MCF 10A (cell line): Measurements from ENCODE around the gene CETP. TPM values are rescaled to one million over a fixed set of nuclear protein-coding genes. Genes with fewer than 3 reads are reported as not detected.

Source experiments
- BruUV-seq: library from RNA; stranded (reverse); fragments of 400-500 nt; replicated peaks from 2 replicates; lab custom pipeline; 2021; lab: Mats Ljungman, UMichigan
- CTCF ChIA-PET: fragments of 300-600 bp; sonication (Branson Sonifier 250); formaldehyde crosslinking; extraction: SDS; loops from one replicate; lab custom pipeline; 2021; ENCODE audit warnings: antibody characterized with exemption, inconsistent platforms; lab: Yijun Ruan, JAX
- POLR2A ChIA-PET: fragments of 300-600, 350-650 bp; sonication (Branson Sonifier 250); formaldehyde crosslinking; extraction: SDS; loops from one replicate; lab custom pipeline; 2020; ENCODE audit warnings: antibody characterized with exemption, inconsistent platforms; lab: Yijun Ruan, JAX
- DNase-seq: peaks from one replicate; pipeline ENCODE4 v3.0.0-alpha.2; 2018; ENCODE audit not compliant: unreplicated experiment
- H3K27ac Mint-ChIP-seq: one replicate; pipeline ENCODE4 v1.8.0; 2022; ENCODE audit warnings: mild to moderate bottlenecking, low read depth, mixed read lengths; ENCODE audit not compliant: unreplicated experiment
- H3K27me3 Mint-ChIP-seq: one replicate; pipeline ENCODE4 v1.8.0; 2022; ENCODE audit warnings: mixed read lengths; ENCODE audit not compliant: insufficient read depth, unreplicated experiment
- H3K36me3 Mint-ChIP-seq: one replicate; pipeline ENCODE4 v1.8.0; 2022; ENCODE audit warnings: mild to moderate bottlenecking, moderate library complexity, mixed read lengths; ENCODE audit not compliant: insufficient read depth, unreplicated experiment
- H3K4me1 Mint-ChIP-seq: one replicate; pipeline ENCODE4 v1.8.0; 2022; ENCODE audit warnings: mixed read lengths; ENCODE audit not compliant: insufficient read depth, unreplicated experiment
- H3K4me3 Mint-ChIP-seq: one replicate; pipeline ENCODE4 v1.8.0; 2022; ENCODE audit warnings: mild to moderate bottlenecking, moderate library complexity, mixed read lengths; ENCODE audit not compliant: unreplicated experiment
- H3K9me3 Mint-ChIP-seq: one replicate; pipeline ENCODE4 v1.8.0; 2022; ENCODE audit warnings: mixed read lengths; ENCODE audit not compliant: unreplicated experiment
- intact Hi-C: fragments of 100-400 bp; cut with micrococcal nuclease; formaldehyde crosslinking; loops from 2 replicates; pipeline ENCODE4 v1.14.1; 2022
- total RNA-seq: library from RNA; stranded (reverse); gene quantifications from 2 replicates; pipeline ENCODE4 v1.2.3, GENCODE V29; 2022
- TF ChIP-seq, protein P1 (sequence below): fragments of 200-600 bp; IDR thresholded peaks from one replicate; pipeline ENCODE4 v1.8.0; 2022; ENCODE audit warnings: antibody characterized with exemption, mild to moderate bottlenecking; ENCODE audit not compliant: unreplicated experiment

The CETP gene
- total RNA-seq, 1 experiment from 2014 or later = not detected

DNA sequence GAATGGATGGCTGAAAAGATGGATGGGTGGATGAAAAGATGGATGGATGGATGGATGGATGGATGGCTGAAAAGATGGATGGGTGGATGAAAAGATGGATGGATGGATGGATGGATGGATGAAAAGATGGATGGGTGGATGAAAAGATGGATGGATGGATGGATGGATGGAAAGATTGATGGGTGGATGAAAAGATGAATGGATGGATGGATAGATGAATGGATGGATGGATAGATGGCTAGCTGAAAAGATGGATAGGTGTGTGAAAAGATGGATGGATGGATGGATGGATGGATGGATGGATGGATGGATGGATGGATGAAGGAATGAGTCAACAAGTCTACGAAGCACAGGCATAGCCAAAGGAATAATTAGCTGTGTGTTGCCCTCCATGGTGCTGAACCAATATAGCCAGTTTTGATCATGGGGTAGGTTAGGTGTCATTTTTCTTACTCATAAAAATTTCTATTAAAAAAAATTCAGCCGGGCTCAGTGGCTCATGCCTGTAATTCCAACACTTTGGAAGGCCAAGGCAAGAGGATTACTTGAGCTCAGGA is 68.7 kb downstream of the CETP start:
- ChIA-PET CTCF (no interaction called here), POLR2A (interaction anchor here (0.7 to 1.0 kb wide), 2 partner anchors 97 to 977 kb away, joined by 3 read pairs; no protein-coding TSS in a partner anchor)
- no peak overlapping the region for H3K27ac Mint-ChIP-seq
- intact Hi-C loops = no loop called here
- TF ChIP-seq, protein P1, sequence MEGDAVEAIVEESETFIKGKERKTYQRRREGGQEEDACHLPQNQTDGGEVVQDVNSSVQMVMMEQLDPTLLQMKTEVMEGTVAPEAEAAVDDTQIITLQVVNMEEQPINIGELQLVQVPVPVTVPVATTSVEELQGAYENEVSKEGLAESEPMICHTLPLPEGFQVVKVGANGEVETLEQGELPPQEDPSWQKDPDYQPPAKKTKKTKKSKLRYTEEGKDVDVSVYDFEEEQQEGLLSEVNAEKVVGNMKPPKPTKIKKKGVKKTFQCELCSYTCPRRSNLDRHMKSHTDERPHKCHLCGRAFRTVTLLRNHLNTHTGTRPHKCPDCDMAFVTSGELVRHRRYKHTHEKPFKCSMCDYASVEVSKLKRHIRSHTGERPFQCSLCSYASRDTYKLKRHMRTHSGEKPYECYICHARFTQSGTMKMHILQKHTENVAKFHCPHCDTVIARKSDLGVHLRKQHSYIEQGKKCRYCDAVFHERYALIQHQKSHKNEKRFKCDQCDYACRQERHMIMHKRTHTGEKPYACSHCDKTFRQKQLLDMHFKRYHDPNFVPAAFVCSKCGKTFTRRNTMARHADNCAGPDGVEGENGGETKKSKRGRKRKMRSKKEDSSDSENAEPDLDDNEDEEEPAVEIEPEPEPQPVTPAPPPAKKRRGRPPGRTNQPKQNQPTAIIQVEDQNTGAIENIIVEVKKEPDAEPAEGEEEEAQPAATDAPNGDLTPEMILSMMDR = no peak
- no peaks in the 10 kb centered on the region for H3K27me3 Mint-ChIP-seq
- no peak for DNase-seq
- peaks cover 6% of the 10 kb centered on the region for H3K4me1 Mint-ChIP-seq
- peaks cover 10% of the 10 kb centered on the region for H3K9me3 Mint-ChIP-seq
- BruUV-seq = no TSS peak
- H3K4me3 Mint-ChIP-seq = no peak overlapping the region
- no peaks in the 10 kb centered on the region for H3K36me3 Mint-ChIP-seq

DNA sequence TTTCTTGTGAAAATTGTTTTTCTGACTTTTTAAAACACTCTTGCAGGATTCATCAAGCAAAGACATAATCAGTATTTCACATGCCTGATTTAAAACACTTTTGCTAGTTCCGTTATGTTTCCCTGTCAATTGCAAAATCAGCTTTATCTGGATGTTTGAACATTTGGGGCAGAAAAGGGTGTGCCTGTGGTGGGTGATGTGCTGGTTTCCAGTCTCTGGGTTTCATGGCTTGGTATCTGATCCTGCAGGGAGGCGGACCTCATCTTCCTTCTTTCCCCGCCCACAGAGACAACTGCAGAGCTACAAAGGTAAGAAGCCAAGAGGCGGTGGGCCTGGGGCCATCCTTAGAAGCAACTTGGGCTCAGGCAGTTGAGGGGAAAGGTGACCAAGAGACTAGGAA is 69.4 kb downstream of the CETP start:
- H3K9me3 Mint-ChIP-seq = peaks cover 10% of the 10 kb centered on the region
- POLR2A ChIA-PET = interaction anchor here (1.0 kb wide), 1 partner anchor 98 kb away, joined by 3 read pairs; no protein-coding TSS in a partner anchor
- DNase-seq = no peak
- TF ChIP-seq, protein P1 = no peak
- CTCF ChIA-PET = no interaction called here
- no peaks in the 10 kb centered on the region for H3K36me3 Mint-ChIP-seq
- H3K27ac Mint-ChIP-seq = no peak overlapping the region
- H3K4me3 Mint-ChIP-seq = no peak overlapping the region
- H3K27me3 Mint-ChIP-seq = no peaks in the 10 kb centered on the region
- intact Hi-C loops = no loop called here
- BruUV-seq = no TSS peak
- H3K4me1 Mint-ChIP-seq = peaks cover 6% of the 10 kb centered on the region

DNA sequence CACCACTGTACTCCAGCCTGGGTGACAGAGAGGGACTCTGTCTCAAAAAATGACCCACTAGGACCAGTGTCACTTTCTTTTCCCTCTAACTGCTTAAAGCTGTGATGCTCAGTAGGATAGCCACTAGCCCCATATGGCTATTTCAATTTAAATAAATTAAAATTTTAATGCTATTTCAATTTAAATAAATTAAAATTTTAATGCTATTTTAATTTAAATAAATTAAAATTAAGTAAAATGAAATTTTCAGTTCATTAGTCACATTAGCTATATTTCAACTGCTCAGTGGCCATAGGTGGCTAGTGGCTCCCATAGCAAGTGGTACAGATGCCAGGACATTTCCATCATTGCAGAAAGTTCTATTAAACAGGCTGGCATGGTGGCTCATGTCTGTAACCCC is 70.6 kb downstream of the CETP start:
- TF ChIP-seq, protein P1 = no peak
- H3K27me3 Mint-ChIP-seq = no peaks in the 10 kb centered on the region
- peaks cover 10% of the 10 kb centered on the region for H3K9me3 Mint-ChIP-seq
- intact Hi-C loops = no loop called here
- BruUV-seq = no TSS peak
- peaks cover 6% of the 10 kb centered on the region for H3K4me1 Mint-ChIP-seq
- H3K27ac Mint-ChIP-seq = no peak overlapping the region
- H3K36me3 Mint-ChIP-seq = no peaks in the 10 kb centered on the region
- ChIA-PET CTCF (interaction anchor here (1.1 kb wide), 1 partner anchor 14 kb away, joined by 3 read pairs; no protein-coding TSS in a partner anchor), POLR2A (interaction anchor here (0.9 to 1.3 kb wide), 2 partner anchors 12 to 46 kb away, joined by 3 to 4 read pairs; no protein-coding TSS in a partner anchor)
- no peak for DNase-seq
- no peak overlapping the region for H3K4me3 Mint-ChIP-seq

DNA sequence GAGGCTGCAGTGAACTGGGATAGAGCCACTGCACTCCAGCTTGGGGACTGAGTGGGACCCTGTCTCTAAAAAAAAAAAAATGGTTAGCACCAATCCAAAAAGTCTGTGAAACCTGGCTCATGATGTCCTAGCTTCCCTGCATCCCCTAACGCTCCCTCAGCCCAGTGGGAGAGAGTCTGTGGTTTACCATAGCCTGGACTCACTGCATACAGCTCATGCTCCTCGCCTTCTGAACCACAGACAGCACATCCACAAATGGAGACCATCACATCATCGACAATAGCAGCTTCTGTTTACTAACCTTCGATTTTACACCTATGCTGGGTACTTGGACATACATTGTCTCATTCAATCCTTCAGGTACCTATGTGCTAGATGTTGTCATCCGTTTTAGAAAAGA is 71.2 kb downstream of the CETP start:
- CTCF ChIA-PET = interaction anchor here (0.6 to 1.1 kb wide), 2 partner anchors 14 to 333 kb away, joined by 3 read pairs; no protein-coding TSS in a partner anchor
- POLR2A ChIA-PET = interaction anchor here (0.9 to 1.3 kb wide), 2 partner anchors 12 to 47 kb away, joined by 3 to 4 read pairs; no protein-coding TSS in a partner anchor
- BruUV-seq = no TSS peak
- Mint-ChIP-seq H3K9me3 (peaks cover 10% of the 10 kb centered on the region), H3K4me3 (no peak overlapping the region), H3K27me3 (no peaks in the 10 kb centered on the region), H3K27ac (no peak overlapping the region), H3K36me3 (no peaks in the 10 kb centered on the region), H3K4me1 (peaks cover 6% of the 10 kb centered on the region)
- intact Hi-C loops = no loop called here
- no peak for DNase-seq
- TF ChIP-seq, protein P1 = no peak

Other genes with a start within 250 kb of the CETP start
- gene NUP93, start 231.8 kb upstream of the CETP start, total RNA-seq = 53.9 and 60.2 TPM in 2 replicates
- gene SLC12A3, start 96.7 kb upstream of the CETP start, total RNA-seq = not detected in 2 replicates
- gene HERPUD1, start 29.8 kb upstream of the CETP start, total RNA-seq = 201 and 242 TPM in 2 replicates
- gene NLRC5, start 27.6 kb downstream of the CETP start, total RNA-seq = 8.0 and 14.5 TPM in 2 replicates
- gene CPNE2, start 130.6 kb downstream of the CETP start, total RNA-seq = 6.7 and 9.6 TPM in 2 replicates
- gene PSME3IP1, start 224.1 kb downstream of the CETP start, total RNA-seq = 100 and 107 TPM in 2 replicates
- 55.9 and 62.0 TPM in 2 replicates for gene RSPRY1, start 224.4 kb downstream of the CETP start, total RNA-seq